ENCODE results near the gene CNGA1. TPM values are rescaled to one million over a fixed set of nuclear protein-coding genes. Genes with fewer than 3 reads are reported as not detected.

Gene CNGA1
- total and polyA plus RNA-seq, 10 donors: 0.39 to 13.2 (median 3.5) TPM

DNA sequence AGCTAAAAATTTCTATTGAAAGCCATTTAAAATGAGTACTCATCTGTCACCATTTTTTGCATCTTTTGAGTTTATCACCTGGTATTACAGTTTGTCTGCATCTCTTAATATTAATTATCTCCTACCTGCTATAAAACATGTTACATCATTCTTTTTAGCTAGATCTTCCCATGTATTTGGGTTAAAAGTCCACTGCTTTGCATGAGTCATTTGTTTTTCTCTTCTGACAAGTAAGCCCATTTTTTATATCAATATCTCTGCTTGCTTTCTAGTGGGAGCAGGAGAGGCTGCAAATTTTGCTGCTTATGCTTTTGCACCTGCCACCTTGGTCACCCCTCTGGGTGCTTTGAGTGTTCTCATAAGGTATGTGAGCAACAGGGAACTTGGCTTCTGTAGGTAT is 16.2 kb upstream of the CNGA1 start:
- Histone ChIP-seq H3K36me3 (no peaks in the 10 kb centered on the region), H3K27me3 (replicated peaks in 1 of 7) (no peaks in the 10 kb centered on the region), H3K27ac (no peak overlapping the region), H3K4me1 (peaks cover 0 to 26% (median 4%) of the 10 kb centered on the region in 6 donors), H3K9me3 (no peaks in the 10 kb centered on the region), H3K4me3 (no peak overlapping the region)
- DNase-seq: no peak
- TF ChIP-seq, protein P1, sequence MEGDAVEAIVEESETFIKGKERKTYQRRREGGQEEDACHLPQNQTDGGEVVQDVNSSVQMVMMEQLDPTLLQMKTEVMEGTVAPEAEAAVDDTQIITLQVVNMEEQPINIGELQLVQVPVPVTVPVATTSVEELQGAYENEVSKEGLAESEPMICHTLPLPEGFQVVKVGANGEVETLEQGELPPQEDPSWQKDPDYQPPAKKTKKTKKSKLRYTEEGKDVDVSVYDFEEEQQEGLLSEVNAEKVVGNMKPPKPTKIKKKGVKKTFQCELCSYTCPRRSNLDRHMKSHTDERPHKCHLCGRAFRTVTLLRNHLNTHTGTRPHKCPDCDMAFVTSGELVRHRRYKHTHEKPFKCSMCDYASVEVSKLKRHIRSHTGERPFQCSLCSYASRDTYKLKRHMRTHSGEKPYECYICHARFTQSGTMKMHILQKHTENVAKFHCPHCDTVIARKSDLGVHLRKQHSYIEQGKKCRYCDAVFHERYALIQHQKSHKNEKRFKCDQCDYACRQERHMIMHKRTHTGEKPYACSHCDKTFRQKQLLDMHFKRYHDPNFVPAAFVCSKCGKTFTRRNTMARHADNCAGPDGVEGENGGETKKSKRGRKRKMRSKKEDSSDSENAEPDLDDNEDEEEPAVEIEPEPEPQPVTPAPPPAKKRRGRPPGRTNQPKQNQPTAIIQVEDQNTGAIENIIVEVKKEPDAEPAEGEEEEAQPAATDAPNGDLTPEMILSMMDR (IDR thresholded peaks at IDR 0.05 in 8 of 11, conservative IDR thresholded peaks at IDR 0.05 in 3 of 11): no peak
- TF ChIP-seq POLR2A (IDR thresholded peaks at IDR 0.05) (no peak), POLR2AphosphoS5 (IDR thresholded peaks at IDR 0.05) (no peak)
- intact Hi-C loops (cut with DNase I; ENCODE audit: low total_unique reads): no loop called here

DNA sequence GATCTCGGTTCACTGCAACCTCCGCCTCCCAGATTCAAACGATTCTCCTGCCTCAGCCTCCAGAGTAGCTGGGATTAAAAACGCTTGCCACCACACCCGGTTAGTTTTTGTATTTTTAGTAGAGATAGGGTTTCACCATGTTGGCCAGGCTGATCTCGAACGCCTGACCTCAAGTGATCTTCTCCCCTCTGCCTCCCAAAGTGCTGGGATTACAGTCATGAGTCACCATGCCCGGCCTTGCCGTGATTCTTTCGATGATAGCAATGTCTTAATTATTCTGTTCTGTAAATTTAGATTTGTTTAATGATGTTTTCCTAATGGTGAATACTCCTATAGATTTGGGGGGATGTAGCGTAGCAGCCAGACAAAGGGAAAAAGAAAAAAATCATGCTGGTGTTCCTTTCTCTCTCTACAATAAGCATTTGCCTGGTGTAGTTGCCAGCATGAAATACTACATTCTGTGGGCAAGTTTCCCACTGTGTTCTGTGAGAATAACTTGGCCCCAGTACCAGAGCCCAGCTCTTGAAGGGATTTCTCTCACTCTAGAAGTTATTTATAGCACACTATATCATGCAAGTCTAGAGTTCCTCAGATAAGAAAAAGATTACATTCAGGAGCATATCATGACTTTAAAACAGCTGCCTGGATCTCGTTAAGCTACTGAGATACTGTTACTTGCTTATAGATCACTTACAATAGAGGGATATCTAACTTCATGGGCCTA is 15.5 kb upstream of the CNGA1 start:
- no peaks in the 10 kb centered on the region for H3K36me3 ChIP-seq
- no peak for DNase-seq
- H3K27ac ChIP-seq: no peak overlapping the region
- no peak overlapping the region for H3K4me3 ChIP-seq
- no peaks in the 10 kb centered on the region for H3K27me3 ChIP-seq (replicated peaks in 1 of 7)
- WGBS, 5 donors: 86 to 91% (median 88%) methylated on average over 12 of the region's 12 CpGs
- TF ChIP-seq POLR2AphosphoS5 (IDR thresholded peaks at IDR 0.05): no peak
- TF ChIP-seq, protein P1 (IDR thresholded peaks at IDR 0.05 in 8 of 11, conservative IDR thresholded peaks at IDR 0.05 in 3 of 11): no peak
- TF ChIP-seq POLR2A (IDR thresholded peaks at IDR 0.05): no peak
- no peaks in the 10 kb centered on the region for H3K9me3 ChIP-seq
- intact Hi-C loops (cut with DNase I; ENCODE audit: low total_unique reads): no loop called here
- peaks cover 0 to 20% (median under 1%) of the 10 kb centered on the region in 6 donors for H3K4me1 ChIP-seq

DNA sequence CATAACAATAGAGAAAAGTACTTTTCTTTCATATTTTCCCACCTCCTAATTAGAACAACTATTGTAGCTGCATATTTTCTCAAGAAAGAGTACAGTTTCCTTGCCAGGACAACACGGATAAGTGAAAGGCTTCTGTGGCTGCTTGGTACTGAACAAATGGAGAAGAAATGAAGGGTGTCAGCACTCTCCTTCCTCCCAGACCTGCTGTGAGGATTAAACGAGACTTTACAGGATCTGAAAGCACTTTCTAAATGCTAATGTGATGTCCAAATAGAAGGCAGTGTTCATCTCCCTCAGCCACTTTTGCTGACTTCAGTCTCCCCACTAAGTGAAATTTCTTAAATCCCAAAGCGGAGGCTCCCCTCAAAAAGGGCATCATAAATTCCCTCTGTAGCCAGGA is 14.0 kb upstream of the CNGA1 start:
- TF ChIP-seq POLR2AphosphoS5 (IDR thresholded peaks at IDR 0.05) (no peak), POLR2A (IDR thresholded peaks at IDR 0.05) (no peak)
- TF ChIP-seq, protein P1 (IDR thresholded peaks at IDR 0.05 in 8 of 11, conservative IDR thresholded peaks at IDR 0.05 in 3 of 11): no peak
- Histone ChIP-seq H3K27me3 (replicated peaks in 1 of 7) (no peaks in the 10 kb centered on the region), H3K4me1 (peaks cover 0 to 6% (median 0%) of the 10 kb centered on the region in 6 donors), H3K4me3 (no peak overlapping the region), H3K9me3 (no peaks in the 10 kb centered on the region), H3K36me3 (no peaks in the 10 kb centered on the region), H3K27ac (no peak overlapping the region)
- intact Hi-C loops (cut with DNase I; ENCODE audit: low total_unique reads): no loop called here
- DNase-seq: no peak
- WGBS, 5 donors: 62 to 67% (median 65%) methylated on average over 3 of the region's 3 CpGs

DNA sequence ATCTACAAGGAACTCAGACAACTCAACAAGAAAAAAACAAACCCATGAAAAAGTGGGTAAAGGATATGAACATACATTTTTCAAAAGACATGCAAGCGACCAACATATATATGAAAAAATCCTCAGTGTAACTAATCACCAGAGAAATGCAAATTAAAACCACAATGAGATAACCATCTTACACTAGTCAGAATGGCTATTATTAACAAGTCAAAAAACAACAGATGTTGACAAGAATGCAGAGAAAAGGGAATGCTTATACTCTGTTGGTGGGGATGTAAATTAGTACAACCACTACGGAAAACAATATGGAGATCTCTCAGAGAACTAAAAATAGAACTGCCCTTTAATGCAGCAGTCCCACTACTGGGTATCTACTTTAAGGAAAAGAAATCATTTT is 12.2 kb upstream of the CNGA1 start:
- Histone ChIP-seq H3K27me3 (replicated peaks in 1 of 7) (no peaks in the 10 kb centered on the region), H3K4me3 (no peak overlapping the region), H3K9me3 (no peaks in the 10 kb centered on the region), H3K4me1 (no peaks in the 10 kb centered on the region), H3K36me3 (no peaks in the 10 kb centered on the region), H3K27ac (no peak overlapping the region)
- intact Hi-C loops (cut with DNase I; ENCODE audit: low total_unique reads): no loop called here
- no peak for DNase-seq
- WGBS, 5 donors: 37 to 57% (median 54%) methylated on average over 2 of the region's 2 CpGs
- TF ChIP-seq POLR2A (IDR thresholded peaks at IDR 0.05) (no peak), POLR2AphosphoS5 (IDR thresholded peaks at IDR 0.05) (no peak)
- TF ChIP-seq, protein P1 (IDR thresholded peaks at IDR 0.05 in 8 of 11, conservative IDR thresholded peaks at IDR 0.05 in 3 of 11): no peak

Measured in spleen (tissue), 11 donors.